GM21576 (cell line): ENCODE data around the gene MRPL57.
"Not testable (repeated sequence)": the region's sequence is repeated elsewhere in the genome, so short reads cannot be mapped to it uniquely, and the experiment has no call there.

Experiments used
- ATAC-seq: cut with Tn5 transposase; IDR thresholded peaks from one replicate; pipeline ENCODE4 v1.9.1; 2021; ENCODE audit warnings: mild to moderate bottlenecking, moderate library complexity; ENCODE audit not compliant: unreplicated experiment

MRPL57 gene

DNA sequence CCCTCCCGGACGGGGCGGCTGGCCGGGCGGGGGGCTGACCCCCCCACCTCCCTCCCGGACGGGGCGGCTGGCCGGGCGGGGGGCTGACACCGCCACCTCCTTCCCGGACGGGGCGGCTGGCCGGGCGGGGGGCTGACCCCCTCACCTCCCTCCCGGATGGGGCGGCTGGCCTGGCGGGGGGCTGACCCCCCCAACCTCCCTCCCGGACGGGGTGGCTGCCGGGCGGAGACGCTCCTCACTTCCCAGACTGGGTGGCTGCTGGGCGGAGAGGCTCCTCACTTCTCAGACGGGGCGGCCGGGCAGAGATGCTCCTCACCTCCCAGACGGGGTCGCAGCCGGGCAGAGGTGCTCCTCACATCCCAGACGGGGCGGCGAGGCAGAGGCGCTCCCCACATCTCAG is 10.0 kb downstream of the MRPL57 start:
- ATAC-seq = not testable (repeated sequence)

- not testable (repeated sequence) for ATAC-seq
These were observed 18.3 kb downstream of the MRPL57 start for GRCh38 chr13:21194756-21195155.

DNA sequence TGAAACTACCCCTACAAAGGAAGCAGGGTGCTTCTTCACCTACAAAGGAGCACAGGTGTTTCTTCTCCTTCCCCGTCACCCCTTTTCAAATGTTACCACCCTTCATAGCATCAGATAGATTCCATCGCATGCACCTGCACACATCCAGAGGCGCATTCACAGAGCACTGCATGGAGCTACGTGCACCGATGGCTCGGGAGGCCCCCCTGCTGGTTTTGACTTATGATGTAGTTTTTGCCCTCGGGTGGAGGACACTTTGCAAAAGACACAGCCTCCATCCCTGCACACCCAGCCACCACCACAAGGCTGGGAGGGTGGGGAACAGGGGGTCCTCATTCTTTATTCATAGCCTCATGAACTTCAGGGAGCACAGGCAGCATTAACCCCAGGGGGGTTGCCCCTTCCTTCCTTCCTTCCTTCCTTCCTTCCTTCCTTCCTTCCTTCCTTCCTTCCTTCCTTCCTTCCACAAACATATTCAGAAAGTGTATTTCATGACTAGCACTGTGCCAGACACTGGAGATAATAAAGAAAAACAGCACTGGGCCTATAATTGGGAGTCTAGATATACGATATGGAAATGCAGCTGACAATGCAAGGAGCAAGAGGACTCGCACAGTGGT is 21.3 kb downstream of the MRPL57 start:
- not testable (repeated sequence) for ATAC-seq

- not testable (repeated sequence) for ATAC-seq
These were observed 21.9 kb downstream of the MRPL57 start for GRCh38 chr13:21198391-21198790.

DNA sequence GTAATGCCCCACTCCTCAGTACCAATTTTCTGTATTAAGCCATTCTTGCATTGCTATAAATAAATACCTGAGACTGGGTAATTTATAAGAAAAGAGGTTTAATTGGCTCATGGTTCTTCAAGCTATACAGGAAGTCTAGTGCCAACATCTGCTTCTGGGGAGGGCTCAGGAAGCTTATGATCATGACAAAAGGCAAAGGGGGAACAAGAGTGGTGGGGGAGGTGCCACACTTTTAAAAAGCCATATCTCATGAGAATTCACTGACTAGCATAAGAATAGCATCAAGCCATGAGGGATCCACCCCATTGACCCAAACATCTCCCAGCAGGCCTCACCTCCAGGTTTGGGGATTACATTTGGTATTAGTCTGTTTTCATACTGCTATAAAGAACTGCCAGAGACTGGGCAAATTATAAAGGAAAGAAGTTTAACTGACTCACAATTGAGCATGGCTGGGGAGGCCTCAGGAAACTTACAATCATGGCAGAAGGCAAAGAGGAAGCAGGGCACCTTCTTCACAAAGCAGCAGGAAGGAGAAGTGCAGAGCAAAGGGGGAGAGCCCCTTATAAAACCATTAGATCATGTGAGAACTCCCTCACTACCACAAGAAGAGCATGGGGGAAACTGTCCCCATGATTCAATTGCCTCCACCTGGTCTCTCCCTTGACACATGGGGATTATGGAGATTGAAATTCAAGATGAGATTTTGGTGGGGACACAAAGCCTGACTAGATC is 25.2 kb downstream of the MRPL57 start:
- not testable (repeated sequence) for ATAC-seq

GRCh38 chr13:21202767-21203531 is 26.5 kb downstream of the MRPL57 start:
- no peak for ATAC-seq

DNA sequence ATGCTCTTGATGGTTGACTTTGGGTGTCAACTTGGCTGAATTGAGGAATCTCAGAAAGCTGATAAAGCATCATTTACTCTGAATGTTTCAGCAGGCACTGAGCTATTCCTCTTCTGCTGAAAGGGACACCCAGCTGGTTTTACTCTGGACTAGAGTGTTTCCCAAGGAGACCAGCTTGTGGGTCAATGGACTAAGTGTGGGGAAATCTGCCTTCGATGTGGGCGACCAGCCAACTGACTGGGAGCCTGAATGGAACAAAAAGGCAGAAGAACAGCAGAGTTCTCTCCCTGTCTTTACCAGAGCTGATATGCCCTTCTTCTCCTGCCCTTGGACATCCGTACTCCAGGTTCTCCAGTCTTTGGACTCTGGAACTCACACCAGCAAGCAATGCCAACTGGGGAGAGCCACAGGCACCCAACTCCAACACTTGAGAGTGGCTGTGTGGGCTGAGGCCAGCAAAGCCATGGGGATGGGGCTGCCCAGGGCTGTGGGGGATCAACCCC is 32.2 kb downstream of the MRPL57 start:
- no peak for ATAC-seq

DNA sequence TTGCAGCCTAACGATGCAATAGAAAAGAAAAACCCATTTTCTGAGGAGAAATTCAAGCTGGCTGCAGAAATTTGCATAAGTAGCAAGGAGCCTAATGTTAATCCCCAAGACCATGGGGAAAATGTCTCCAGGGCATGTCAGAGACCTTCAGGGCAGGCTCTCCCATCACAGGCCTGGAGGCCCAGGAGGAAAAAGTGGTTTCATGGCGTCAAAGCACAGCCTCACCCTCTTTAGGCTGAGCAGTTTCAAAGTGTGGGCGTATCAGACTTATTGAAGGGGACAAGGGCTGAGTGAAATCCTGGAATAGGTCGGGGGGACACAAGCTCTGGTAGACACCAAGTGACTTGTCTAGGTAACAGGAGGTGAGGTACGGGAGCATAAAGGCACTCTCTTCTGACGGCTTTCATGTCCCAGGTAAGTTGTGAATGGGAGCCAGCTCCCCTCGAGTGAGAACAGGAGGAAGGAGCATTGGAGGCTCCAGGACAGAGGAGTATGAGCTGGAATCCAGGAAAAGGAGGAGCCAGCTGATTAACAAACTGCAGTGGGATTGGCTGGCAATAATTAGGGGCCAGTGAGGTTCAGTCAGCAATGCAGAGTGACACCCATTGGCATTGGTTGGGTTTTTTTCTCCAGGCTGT is 35.8 kb downstream of the MRPL57 start:
- ATAC-seq = no peak

GRCh38 chr13:21215419-21215818 is 39.0 kb downstream of the MRPL57 start:
- not testable (repeated sequence) for ATAC-seq

- ATAC-seq = no peak
These were observed 39.9 kb downstream of the MRPL57 start for GRCh38 chr13:21216332-21216731.

DNA sequence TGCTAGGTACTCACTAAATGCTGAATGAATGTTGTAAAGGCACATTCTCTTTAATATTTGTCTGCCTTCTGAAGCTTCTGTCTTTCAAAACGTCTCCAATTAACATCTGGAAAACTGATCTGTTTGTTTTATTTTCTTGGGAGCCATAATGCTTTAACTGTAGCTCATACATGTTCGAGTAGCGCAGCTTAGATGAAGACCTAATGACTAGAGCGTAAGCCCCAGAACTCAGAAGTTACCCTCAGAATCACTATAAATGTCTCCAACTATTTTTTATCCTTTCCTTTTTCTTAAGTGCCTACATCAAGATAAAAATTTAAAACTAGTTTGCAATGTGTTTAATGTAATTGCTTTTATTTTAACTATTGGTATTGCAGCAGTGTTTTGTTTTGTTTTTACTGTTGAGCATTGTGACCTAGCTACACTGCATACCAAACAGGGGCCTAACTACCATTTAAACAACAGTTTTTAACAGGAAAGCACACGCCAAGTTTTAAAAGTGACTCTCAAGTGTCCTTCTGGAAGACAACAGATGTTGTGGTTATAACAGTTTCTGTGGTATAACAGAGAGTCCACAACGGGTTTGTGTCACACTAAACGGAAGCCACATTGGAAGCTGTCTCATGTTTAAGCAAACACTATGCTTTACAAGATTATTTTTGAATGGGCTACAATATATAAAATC is 42.0 kb downstream of the MRPL57 start:
- ATAC-seq = peak; percentile 98

DNA sequence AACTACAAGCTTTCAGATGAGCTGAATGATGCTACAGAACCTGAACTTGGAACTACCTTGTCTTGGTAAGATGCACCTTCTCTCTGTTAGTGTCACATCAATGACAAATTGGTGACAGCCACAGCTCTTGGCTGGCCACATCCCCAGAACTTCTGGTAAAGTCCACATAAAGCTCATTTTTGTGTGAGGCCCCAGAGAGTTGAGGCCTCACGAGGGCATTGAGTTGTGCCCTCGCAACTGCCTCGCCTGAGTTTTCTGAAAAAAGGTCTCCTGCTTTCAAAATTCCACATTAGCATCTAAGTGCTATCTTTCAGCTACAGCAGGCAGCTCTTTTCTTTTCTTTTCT is 42.6 kb downstream of the MRPL57 start:
- peak; percentile 38 for ATAC-seq

DNA sequence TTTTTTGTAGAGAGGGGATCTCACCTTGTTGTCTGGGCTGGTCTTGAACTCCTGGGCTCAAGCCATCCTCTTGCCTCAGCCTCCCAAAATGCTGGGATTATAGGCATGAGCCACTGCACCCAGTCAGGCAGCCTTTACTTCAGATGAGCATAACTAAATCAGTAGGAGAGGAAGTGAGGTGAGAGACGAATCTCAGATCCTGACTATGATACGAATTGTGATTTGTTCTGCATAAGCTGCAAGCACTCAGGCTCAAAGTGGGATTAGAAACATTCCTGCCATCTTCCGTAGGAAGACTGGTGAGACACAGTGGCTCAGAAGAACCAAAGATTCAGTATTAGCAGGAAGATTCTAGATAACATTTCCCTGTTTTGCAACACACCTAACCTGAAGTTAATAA is 43.3 kb downstream of the MRPL57 start:
- not testable (repeated sequence) for ATAC-seq

- no peak for ATAC-seq
These were observed 44.8 kb downstream of the MRPL57 start for GRCh38 chr13:21221268-21221667.

DNA sequence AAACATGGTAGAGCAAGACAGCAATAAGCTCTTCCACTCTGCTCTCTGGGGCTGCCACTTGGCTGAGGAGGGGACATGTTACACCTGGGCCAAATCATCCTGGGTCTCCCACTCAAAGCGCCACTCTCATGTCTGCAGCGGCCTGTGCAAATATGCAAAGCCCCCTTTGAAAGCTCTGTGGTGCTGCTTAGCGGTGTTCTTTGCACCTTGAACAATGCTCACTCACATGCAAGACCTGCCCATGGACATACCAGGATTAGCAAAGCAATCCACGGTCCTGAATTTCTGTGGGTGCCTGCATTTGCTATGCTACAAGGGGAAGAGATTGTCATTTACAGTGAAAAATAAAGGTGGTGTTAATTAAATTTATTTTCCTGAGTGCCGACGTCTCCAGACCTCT is 48.6 kb downstream of the MRPL57 start:
- no peak for ATAC-seq

GRCh38 chr13:21225841-21226581 is 49.6 kb downstream of the MRPL57 start:
- no peak for ATAC-seq

- ATAC-seq = no peak
These were observed 51.5 kb downstream of the MRPL57 start for GRCh38 chr13:21227917-21228316.
